Measurements from ENCODE around the gene HMGN3. TPM values are rescaled to one million over a fixed set of nuclear protein-coding genes. Genes with fewer than 3 reads are reported as not detected.

HMGN3 gene
- total RNA-seq, 1 experiment from 2014 or later = 177 TPM

DNA sequence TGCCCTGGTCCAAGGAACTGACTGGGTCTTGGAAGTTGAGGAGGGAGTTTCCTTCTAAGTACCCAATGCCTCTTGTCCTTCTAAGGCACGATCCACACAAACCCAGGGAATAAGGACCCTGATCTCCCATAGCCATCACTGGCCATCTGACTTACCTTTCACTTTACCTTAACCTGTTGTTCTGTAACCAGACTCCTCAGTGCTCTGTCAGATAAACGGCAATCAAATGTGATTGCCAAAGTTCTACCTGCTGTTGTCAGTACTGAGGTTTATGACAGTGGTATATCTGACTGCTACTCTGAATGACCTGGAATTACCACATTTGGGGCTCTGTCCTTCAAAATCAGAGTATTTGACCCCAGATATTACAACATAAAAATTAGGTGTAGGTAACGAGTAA is 49.8 kb downstream of the HMGN3 start:
- DNase-seq (ENCODE audit: low read depth) = no peak

DNA sequence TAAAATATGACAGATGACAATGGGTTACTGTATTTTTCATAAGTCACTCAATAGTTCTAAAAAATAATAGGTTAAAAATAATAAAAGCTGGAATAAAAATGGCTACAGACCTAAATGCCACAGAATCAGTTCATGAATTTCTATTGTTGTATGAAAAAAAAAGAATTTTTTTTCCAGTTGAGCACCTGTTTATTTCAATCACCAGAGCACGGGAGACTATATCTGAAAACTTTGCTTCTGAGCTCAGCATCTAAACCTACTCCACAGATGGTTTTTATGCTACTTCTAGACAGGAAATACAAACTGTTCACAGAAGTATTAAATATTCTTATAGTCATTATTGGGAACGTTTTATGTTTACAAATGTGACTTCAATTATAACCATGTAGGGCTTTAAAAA is 50.4 kb downstream of the HMGN3 start:
- DNase-seq (ENCODE audit: low read depth) = no peak

- no peak for DNase-seq (ENCODE audit: low read depth)
Measured at GRCh38 chr6:79180052-79180451, 54.4 kb downstream of the HMGN3 start.

DNA sequence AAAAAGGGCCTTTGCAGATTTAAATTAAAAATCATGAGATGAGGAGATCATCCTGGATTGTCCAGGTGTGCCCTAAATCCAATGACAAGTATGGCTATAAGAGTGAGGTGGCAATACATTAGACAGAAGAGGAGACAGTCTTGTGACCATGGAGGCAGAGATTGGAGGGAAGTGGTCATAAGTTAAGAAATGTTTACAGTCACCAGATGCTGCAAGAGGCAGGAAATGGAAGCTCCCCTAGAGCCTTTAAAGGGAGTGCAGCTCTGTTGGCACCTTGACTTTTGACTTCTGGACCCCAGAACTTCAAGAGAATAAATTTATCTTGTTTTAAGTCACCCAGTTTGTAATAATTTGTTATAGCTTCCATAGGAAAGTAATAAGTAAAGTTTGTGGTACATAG is 61.1 kb downstream of the HMGN3 start:
- no peak for DNase-seq (ENCODE audit: low read depth)

DNA sequence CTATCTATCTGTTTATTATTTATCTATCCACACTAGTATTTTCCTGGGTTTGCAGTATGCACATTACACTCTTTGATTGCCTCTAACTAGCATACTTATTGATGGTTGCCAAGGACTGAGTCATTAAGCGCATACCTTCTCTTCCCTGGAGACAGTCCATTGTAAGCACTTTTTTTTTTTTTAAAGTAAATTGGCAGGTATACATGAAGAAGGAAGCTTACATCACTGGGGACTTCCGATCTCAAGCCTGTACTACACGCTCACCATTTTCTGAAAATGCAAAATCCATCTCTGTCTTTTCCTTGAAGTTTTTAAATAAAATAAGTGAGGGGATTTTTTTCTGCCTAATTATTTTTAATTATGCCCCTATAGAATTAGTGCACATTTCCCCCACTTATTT is 63.5 kb downstream of the HMGN3 start:
- DNase-seq (ENCODE audit: low read depth) = no peak

DNA sequence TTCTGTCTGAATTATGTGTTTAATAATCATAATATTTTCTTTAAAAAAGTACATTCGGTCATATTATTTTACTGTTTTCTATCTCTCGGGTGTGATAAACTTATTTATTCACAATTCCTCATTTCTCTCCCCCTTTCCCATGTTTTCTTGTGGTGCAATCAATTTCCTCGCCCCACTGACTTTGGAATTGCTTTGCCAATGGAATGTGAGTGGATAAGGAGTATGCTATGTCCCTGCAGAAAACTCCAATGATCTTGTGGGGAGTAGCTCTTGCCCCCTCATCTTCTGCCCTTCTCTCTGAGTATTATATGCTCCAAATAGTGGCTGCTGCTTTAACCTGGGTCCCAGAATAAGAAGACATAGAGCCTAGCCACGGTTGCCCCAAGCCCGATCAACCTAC is 64.1 kb downstream of the HMGN3 start:
- DNase-seq (ENCODE audit: low read depth) = no peak

GRCh38 chr6:79168695-79168980 is 65.8 kb downstream of the HMGN3 start:
- no peak for DNase-seq (ENCODE audit: low read depth)

GRCh38 chr6:79167931-79168694 is 66.4 kb downstream of the HMGN3 start:
- DNase-seq (ENCODE audit: low read depth) = no peak

DNA sequence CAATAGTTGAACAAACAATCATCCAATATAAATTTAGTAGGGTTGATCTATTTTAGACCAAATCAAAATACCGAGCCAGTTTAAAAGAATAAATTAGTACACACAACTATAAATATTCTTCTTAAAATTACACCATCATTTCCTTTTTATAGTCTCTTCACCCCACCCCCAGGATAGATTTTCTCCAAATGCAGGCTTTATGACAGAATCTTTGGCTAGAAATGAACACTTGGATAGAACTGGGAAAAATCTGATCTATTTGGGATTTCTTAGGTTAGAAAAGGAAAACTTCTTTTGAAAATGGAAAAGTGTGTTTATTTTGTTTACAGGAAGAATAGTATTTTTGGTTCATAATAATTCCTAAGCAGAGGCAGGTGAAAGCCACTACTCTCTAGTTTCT is 74.6 kb downstream of the HMGN3 start:
- no peak for DNase-seq (ENCODE audit: low read depth)

GRCh38 chr6:79158856-79159516 is 75.5 kb downstream of the HMGN3 start:
- no peak for DNase-seq (ENCODE audit: low read depth)

DNA sequence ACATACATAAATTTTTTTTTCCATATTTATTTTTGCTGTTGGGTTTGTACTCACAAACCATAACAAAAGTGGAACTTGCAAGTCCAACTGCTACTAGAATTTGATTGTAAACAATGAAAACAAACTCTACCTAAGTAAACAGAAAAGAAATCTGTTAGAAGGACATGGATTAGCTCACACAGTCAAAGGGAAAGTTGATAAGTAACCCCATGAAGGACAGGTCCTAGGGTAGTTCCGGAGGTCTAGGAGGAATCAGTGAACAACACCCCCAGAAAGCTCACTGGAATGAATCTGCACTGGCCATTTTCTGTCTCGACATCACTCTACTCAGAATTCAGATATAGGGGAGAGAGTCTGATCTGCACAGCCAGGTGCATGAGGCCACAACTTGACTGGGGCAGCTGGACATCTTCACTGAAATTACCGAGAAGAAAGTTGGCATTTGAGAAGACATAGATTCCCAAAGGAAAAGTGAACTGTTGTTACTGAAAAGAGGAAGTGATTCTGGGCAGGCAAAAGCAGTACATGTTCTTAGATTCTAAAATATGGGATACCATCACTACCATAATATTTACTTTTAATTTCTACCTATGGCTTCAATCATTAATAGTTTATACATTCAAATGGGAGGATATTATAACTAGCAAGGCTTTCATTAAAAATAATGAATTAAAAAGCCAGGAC is 76.4 kb downstream of the HMGN3 start:
- DNase-seq (ENCODE audit: low read depth) = no peak

DNA sequence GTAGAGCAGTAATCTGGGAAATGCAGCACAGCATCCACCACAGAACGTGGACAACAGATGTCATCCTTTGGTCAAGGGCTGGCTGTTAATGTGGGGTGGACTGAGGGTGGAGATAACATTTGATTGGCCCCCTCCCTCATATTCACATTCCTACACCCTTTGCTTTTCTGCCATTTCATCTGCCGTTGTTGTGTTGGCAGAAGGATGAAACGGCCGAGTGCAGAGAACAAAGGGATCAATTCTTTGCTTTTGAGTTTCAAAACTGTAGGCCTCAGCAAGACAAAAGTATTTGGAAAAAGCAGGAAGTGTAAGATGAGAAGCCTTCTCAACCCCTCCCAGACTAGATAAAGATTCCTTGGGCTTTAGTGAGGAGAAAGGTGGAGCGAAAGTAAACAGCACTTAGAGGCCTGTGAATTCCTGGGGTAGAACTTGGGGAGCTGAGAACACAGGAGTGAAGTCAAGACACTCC is 82.2 kb downstream of the HMGN3 start:
- DNase-seq (ENCODE audit: low read depth) = no peak

Other genes starting within 250 kb of the HMGN3 start
- 20.0 and 24.4 TPM in 2 replicates for gene PHIP, start 156.4 kb downstream of the HMGN3 start, total RNA-seq (2014; rRNA removed; shearing (Covaris generic))

Data from RPMI7951 (cell line).